OCI-LY7 (cell line): ENCODE results near the gene TST. TPM values are rescaled to one million over a fixed set of nuclear protein-coding genes. Genes with fewer than 3 reads are reported as not detected.
A peak's percentile ranks its signal among the peaks of the same experiment; 100 is the strongest.

ENCODE experiments used
- BruUV-seq: library from RNA; stranded (reverse); fragments of 400-500 nt; replicated peaks from 2 replicates; lab custom pipeline; 2021; lab: Mats Ljungman, UMichigan
- CTCF ChIA-PET: fragments of 300-600 bp; sonication (Branson Sonifier 250); formaldehyde crosslinking; loops from one replicate; lab custom pipeline; 2022; ENCODE audit warnings: antibody characterized with exemption; ENCODE audit not compliant: unreplicated experiment; lab: Charles Lee
- POLR2A ChIA-PET: fragments of 300-600 bp; sonication (Branson Sonifier 250); formaldehyde crosslinking; loops from one replicate; lab custom pipeline; 2022; ENCODE audit warnings: antibody characterized with exemption; lab: Charles Lee
- DNase-seq: peaks from one replicate; pipeline ENCODE4 v3.0.0-alpha.2; 2015; ENCODE audit warnings: low spot score
- H2AFZ ChIP-seq: fragments of 200-600 bp; sonication (generic), shearing (Covaris generic); 2 replicates; pipeline ENCODE4 v1.6.1; 2014; ENCODE audit warnings: mild to moderate bottlenecking, antibody characterized with exemption, low read length, moderate library complexity
- H3K27ac ChIP-seq: fragments of 200-600 bp; sonication (generic); 2 replicates; pipeline ENCODE4 v1.5.1; 2014; ENCODE audit warnings: mixed run types, low read depth, mild to moderate bottlenecking, moderate library complexity, low read length, inconsistent platforms; ENCODE audit not compliant: poor library complexity, severe bottlenecking
- H3K36me3 ChIP-seq: fragments of 200-600 bp; sonication (generic); 2 replicates; pipeline ENCODE4 v1.6.1; 2014; ENCODE audit warnings: mild to moderate bottlenecking, antibody characterized with exemption, low read length, moderate library complexity, mixed read lengths; ENCODE audit not compliant: insufficient read depth
- H3K4me1 ChIP-seq: fragments of 200-600 bp; sonication (generic); 2 replicates; pipeline ENCODE4 v1.5.1; 2014; ENCODE audit warnings: mild to moderate bottlenecking, low read length; ENCODE audit not compliant: insufficient read depth, poor library complexity, severe bottlenecking
- H3K4me2 ChIP-seq: fragments of 200-600 bp; sonication (generic); 2 replicates; pipeline ENCODE4 v1.6.1; 2014; ENCODE audit warnings: mild to moderate bottlenecking, low read length
- H3K4me3 ChIP-seq: fragments of 200-600 bp; sonication (generic); 2 replicates; pipeline ENCODE4 v1.5.1; 2014; ENCODE audit warnings: mild to moderate bottlenecking, low read depth, low read length; ENCODE audit not compliant: poor library complexity, severe bottlenecking
- H3K79me2 ChIP-seq: fragments of 200-600 bp; sonication (generic); 2 replicates; pipeline ENCODE4 v1.6.1; 2016; ENCODE audit warnings: low read depth, mild to moderate bottlenecking, low read length, moderate library complexity, mixed read lengths; ENCODE audit not compliant: insufficient read depth
- H3K9me2 ChIP-seq: fragments of 200-600 bp; sonication (generic); 2 replicates; pipeline ENCODE4 v1.6.1; 2016; ENCODE audit warnings: mild to moderate bottlenecking, low read length, mixed read lengths; ENCODE audit not compliant: insufficient read depth
- H3K9me3 ChIP-seq: fragments of 200-600 bp; sonication (generic); 2 replicates; pipeline ENCODE4 v1.6.1; 2014; ENCODE audit warnings: mild to moderate bottlenecking, mixed run types, low read length, mixed read lengths
- H4K20me1 ChIP-seq: fragments of 200-600 bp; sonication (generic); 2 replicates; pipeline ENCODE4 v1.6.1; 2014; ENCODE audit warnings: mild to moderate bottlenecking, antibody characterized with exemption, low read length, moderate library complexity, mixed read lengths; ENCODE audit not compliant: insufficient read depth
- CTCF ChIP-seq: fragments of 200-600 bp; sonication (generic); conservative IDR thresholded peaks from 2 replicates; pipeline ENCODE4 v1.5.1; 2014; ENCODE audit warnings: mild to moderate bottlenecking, antibody characterized with exemption, low read length, moderate library complexity, mixed read lengths
- EZH2phosphoT487 ChIP-seq: fragments of 200-600 bp; sonication (generic); IDR thresholded peaks from 2 replicates; pipeline ENCODE4 v1.6.1; 2018; ENCODE audit warnings: low read depth, borderline replicate concordance, mild to moderate bottlenecking, mixed run types, antibody characterized with exemption, low read length, moderate library complexity, mixed read lengths
- intact Hi-C: fragments of 100-400 bp; cut with micrococcal nuclease; formaldehyde crosslinking; loops from one replicate; pipeline ENCODE4 v1.10.0; 2022; ENCODE audit not compliant: unreplicated experiment
- total RNA-seq, 2 experiments: library from RNA; depleted of rRNA in 1 of 2; stranded (reverse); fragments of >200 nt in 1 of 2; shearing (Covaris generic) in 1 of 2; gene quantifications; 2 replicates each; pipeline ENCODE4 v1.2.3, GENCODE V29; 2014 to 2022

Gene TST
- total RNA-seq, 2 experiments from 2014 or later: 36.0 to 41.5 TPM

- H3K27ac ChIP-seq: no peak overlapping the region
- TF ChIP-seq EZH2phosphoT487 (no peak), CTCF (no peak)
- intact Hi-C loops: no loop called here
- no peaks in the 10 kb centered on the region for H4K20me1 ChIP-seq
- BruUV-seq: no TSS peak
- peaks cover 13% of the 10 kb centered on the region for H3K4me1 ChIP-seq
- DNase-seq: no peak
- H2AFZ ChIP-seq: no peak overlapping the region
- H3K4me2 ChIP-seq: no peak overlapping the region
- no peak overlapping the region for H3K4me3 ChIP-seq
- ChIA-PET POLR2A (interaction anchor here (0.7 kb wide), 1 partner anchor 13 kb away, joined by 4 read pairs; no protein-coding TSS in a partner anchor), CTCF (no interaction called here)
- H3K36me3 ChIP-seq: no peaks in the 10 kb centered on the region
- no peaks in the 10 kb centered on the region for H3K9me3 ChIP-seq
- H3K9me2 ChIP-seq: no peaks in the 10 kb centered on the region
- no peaks in the 10 kb centered on the region for H3K79me2 ChIP-seq
These were observed 37.0 kb upstream of the TST start for GRCh38 chr22:37056246-37056645.

GRCh38 chr22:37054600-37055365 lies 35.5 kb upstream of the TST start:
- H3K36me3 ChIP-seq: no peaks in the 10 kb centered on the region
- H3K27ac ChIP-seq: no peak overlapping the region
- H3K79me2 ChIP-seq: no peaks in the 10 kb centered on the region
- H2AFZ ChIP-seq: no peak overlapping the region
- no peaks in the 10 kb centered on the region for H4K20me1 ChIP-seq
- CTCF ChIA-PET: no interaction called here
- no peak overlapping the region for H3K4me2 ChIP-seq
- DNase-seq: no peak
- no TSS peak for BruUV-seq
- peaks cover 13% of the 10 kb centered on the region for H3K4me1 ChIP-seq
- TF ChIP-seq EZH2phosphoT487 (no peak), CTCF (no peak)
- intact Hi-C loops: no loop called here
- no peak overlapping the region for H3K4me3 ChIP-seq
- no peaks in the 10 kb centered on the region for H3K9me3 ChIP-seq
- H3K9me2 ChIP-seq: no peaks in the 10 kb centered on the region
- POLR2A ChIA-PET: no interaction called here

- intact Hi-C loops: no loop called here
- Histone ChIP-seq H4K20me1 (no peaks in the 10 kb centered on the region), H2AFZ (no peak overlapping the region), H3K9me3 (no peaks in the 10 kb centered on the region), H3K4me2 (no peak overlapping the region), H3K4me3 (no peak overlapping the region), H3K9me2 (no peaks in the 10 kb centered on the region), H3K79me2 (no peaks in the 10 kb centered on the region), H3K4me1 (peaks cover 13% of the 10 kb centered on the region), H3K27ac (no peak overlapping the region), H3K36me3 (no peaks in the 10 kb centered on the region)
- peak; percentile 37 for DNase-seq
- no TSS peak for BruUV-seq
- ChIA-PET POLR2A (no interaction called here), CTCF (no interaction called here)
- no peak for TF ChIP-seq CTCF
- TF ChIP-seq EZH2phosphoT487: no peak
These were observed 34.8 kb upstream of the TST start for GRCh38 chr22:37054056-37054395.
